ENCODE results near the gene ARMH4.

- TF ChIP-seq CTCF (IDR thresholded peaks at IDR 0.05) (no peak), ZFX (IDR thresholded peaks at IDR 0.05; ENCODE audit: borderline replicate concordance) (no peak)
These were observed 190.8 kb downstream of the ARMH4 start for GRCh38 chr14:57960946-57961785.

All from 22Rv1 (cell line).